Putamen (tissue), 1 donor: Measurements from ENCODE around the gene RAPSN.

ENCODE experiments used
- DNase-seq: peaks from one replicate; pipeline ENCODE4 v3.0.0-alpha.2; 2016; ENCODE audit warnings: low spot score

The RAPSN gene

GRCh38 chr11:47434011-47434786 lies 14.7 kb downstream of the RAPSN start:
- DNase-seq = no peak

GRCh38 chr11:47433157-47433556 lies 15.8 kb downstream of the RAPSN start:
- DNase-seq = no peak

- no peak for DNase-seq
Measured at GRCh38 chr11:47431356-47432083, 17.4 kb downstream of the RAPSN start.

- peak; percentile 74 for DNase-seq
Measured at GRCh38 chr11:47430524-47430923, 18.4 kb downstream of the RAPSN start.

- DNase-seq = peak; percentile 97
Measured at GRCh38 chr11:47426062-47426956, 22.6 kb downstream of the RAPSN start, which contains the start of gene PSMC3. Gene PSMC3, minus strand, starts transcription at chr11:47426439. Its CDS starts 160 bp downstream, at chr11:47426279.

- no peak for DNase-seq
Measured at GRCh38 chr11:47425611-47426010, 23.3 kb downstream of the RAPSN start.

GRCh38 chr11:47418454-47419259 lies 30.3 kb downstream of the RAPSN start:
- DNase-seq = no peak

- no peak for DNase-seq
Measured at GRCh38 chr11:47417712-47418111, 31.2 kb downstream of the RAPSN start.

GRCh38 chr11:47415949-47416472 lies 32.9 kb downstream of the RAPSN start:
- DNase-seq = no peak

- DNase-seq = no peak
Measured at GRCh38 chr11:47415091-47415854, 33.7 kb downstream of the RAPSN start.

- no peak for DNase-seq
Measured at GRCh38 chr11:47414685-47415070, 34.3 kb downstream of the RAPSN start.

- no peak for DNase-seq
Measured at GRCh38 chr11:47413908-47414684, 34.8 kb downstream of the RAPSN start.

- DNase-seq = no peak
Measured at GRCh38 chr11:47413351-47413750, 35.6 kb downstream of the RAPSN start.

- DNase-seq = no peak
Measured at GRCh38 chr11:47411884-47412746, 36.8 kb downstream of the RAPSN start.

- DNase-seq = no peak
Measured at GRCh38 chr11:47410370-47411264, 38.3 kb downstream of the RAPSN start.

- DNase-seq = no peak
Measured at GRCh38 chr11:47409440-47410369, 39.2 kb downstream of the RAPSN start.
